ENCODE measurements around the gene MPHOSPH8.
"Not testable (repeated sequence)": the region's sequence is repeated elsewhere in the genome, so short reads cannot be mapped to it uniquely, and the experiment has no call there.

DNA sequence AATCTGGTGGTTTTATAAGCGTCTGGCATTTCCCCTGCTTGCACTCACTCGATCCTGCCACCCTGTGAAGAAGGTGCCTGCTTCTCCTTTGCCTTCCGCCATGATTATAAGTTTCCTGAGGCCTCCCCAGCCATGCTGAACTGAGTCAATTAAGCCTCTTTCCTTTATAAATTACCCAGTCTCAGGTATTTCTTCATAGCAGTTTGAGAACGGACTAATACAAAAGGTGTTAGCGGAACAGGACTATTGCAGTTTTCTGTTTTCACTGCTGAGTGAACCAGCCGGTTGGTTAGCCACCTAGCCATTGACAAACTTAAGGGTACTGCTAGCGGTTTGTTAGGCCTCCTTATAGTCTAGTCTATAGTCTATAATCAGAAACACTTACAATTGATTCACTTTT lies 2.5 kb downstream of the MPHOSPH8 start:
- TF ChIP-seq, protein P1, sequence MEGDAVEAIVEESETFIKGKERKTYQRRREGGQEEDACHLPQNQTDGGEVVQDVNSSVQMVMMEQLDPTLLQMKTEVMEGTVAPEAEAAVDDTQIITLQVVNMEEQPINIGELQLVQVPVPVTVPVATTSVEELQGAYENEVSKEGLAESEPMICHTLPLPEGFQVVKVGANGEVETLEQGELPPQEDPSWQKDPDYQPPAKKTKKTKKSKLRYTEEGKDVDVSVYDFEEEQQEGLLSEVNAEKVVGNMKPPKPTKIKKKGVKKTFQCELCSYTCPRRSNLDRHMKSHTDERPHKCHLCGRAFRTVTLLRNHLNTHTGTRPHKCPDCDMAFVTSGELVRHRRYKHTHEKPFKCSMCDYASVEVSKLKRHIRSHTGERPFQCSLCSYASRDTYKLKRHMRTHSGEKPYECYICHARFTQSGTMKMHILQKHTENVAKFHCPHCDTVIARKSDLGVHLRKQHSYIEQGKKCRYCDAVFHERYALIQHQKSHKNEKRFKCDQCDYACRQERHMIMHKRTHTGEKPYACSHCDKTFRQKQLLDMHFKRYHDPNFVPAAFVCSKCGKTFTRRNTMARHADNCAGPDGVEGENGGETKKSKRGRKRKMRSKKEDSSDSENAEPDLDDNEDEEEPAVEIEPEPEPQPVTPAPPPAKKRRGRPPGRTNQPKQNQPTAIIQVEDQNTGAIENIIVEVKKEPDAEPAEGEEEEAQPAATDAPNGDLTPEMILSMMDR (IDR thresholded peaks at IDR 0.05) = not testable (repeated sequence)
- TF ChIP-seq SIN3A (IDR thresholded peaks at IDR 0.05; ENCODE audit: borderline replicate concordance, insufficient read depth, low read depth, low read length); POLR2AphosphoS5 (IDR thresholded peaks at IDR 0.05; ENCODE audit: low read depth, low read length): not testable (repeated sequence)
- TF ChIP-seq, protein P2, sequence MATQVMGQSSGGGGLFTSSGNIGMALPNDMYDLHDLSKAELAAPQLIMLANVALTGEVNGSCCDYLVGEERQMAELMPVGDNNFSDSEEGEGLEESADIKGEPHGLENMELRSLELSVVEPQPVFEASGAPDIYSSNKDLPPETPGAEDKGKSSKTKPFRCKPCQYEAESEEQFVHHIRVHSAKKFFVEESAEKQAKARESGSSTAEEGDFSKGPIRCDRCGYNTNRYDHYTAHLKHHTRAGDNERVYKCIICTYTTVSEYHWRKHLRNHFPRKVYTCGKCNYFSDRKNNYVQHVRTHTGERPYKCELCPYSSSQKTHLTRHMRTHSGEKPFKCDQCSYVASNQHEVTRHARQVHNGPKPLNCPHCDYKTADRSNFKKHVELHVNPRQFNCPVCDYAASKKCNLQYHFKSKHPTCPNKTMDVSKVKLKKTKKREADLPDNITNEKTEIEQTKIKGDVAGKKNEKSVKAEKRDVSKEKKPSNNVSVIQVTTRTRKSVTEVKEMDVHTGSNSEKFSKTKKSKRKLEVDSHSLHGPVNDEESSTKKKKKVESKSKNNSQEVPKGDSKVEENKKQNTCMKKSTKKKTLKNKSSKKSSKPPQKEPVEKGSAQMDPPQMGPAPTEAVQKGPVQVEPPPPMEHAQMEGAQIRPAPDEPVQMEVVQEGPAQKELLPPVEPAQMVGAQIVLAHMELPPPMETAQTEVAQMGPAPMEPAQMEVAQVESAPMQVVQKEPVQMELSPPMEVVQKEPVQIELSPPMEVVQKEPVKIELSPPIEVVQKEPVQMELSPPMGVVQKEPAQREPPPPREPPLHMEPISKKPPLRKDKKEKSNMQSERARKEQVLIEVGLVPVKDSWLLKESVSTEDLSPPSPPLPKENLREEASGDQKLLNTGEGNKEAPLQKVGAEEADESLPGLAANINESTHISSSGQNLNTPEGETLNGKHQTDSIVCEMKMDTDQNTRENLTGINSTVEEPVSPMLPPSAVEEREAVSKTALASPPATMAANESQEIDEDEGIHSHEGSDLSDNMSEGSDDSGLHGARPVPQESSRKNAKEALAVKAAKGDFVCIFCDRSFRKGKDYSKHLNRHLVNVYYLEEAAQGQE (IDR thresholded peaks at IDR 0.05; ENCODE audit: insufficient read depth in 1 of 2, low read depth in 2 of 2, low read length in 1 of 2) = not testable (repeated sequence)

All from Panc1 (cell line).